HG03521 (cell line): ENCODE measurements around the gene CTRB2.
"Not testable (repeated sequence)": the region's sequence is repeated elsewhere in the genome, so short reads cannot be mapped to it uniquely, and the experiment has no call there.

Experiments used
- ATAC-seq: cut with Tn5 transposase; IDR thresholded peaks from one replicate; pipeline ENCODE4 v1.9.1; 2021; ENCODE audit warnings: mild to moderate bottlenecking, moderate library complexity; ENCODE audit not compliant: unreplicated experiment

The CTRB2 gene

GRCh38 chr16:75227361-75228142, 20.6 kb upstream of the CTRB2 start:
- no peak for ATAC-seq

GRCh38 chr16:75226550-75227360, 19.8 kb upstream of the CTRB2 start:
- no peak for ATAC-seq

- no peak for ATAC-seq
Measured at GRCh38 chr16:75225678-75226515, 18.9 kb upstream of the CTRB2 start.

- no peak for ATAC-seq
Measured at GRCh38 chr16:75225092-75225491, 18.1 kb upstream of the CTRB2 start.

- ATAC-seq, result no peak
Measured at GRCh38 chr16:75224306-75225082, 17.5 kb upstream of the CTRB2 start.

GRCh38 chr16:75223129-75223528, 16.2 kb upstream of the CTRB2 start:
- ATAC-seq, result not testable (repeated sequence)

GRCh38 chr16:75222271-75222783, 15.4 kb upstream of the CTRB2 start:
- ATAC-seq, result no peak

GRCh38 chr16:75219838-75220237, 12.9 kb upstream of the CTRB2 start:
- ATAC-seq, result no peak

GRCh38 chr16:75219088-75219487, 12.1 kb upstream of the CTRB2 start:
- no peak for ATAC-seq

- no peak for ATAC-seq
Measured at GRCh38 chr16:75218256-75219076, 11.5 kb upstream of the CTRB2 start, which contains the start of gene CTRB1. TSS of gene CTRB1 (plus strand) at chr16:75218988. CDS start at chr16:75219008, 20 bp downstream.

- no peak for ATAC-seq
Measured at GRCh38 chr16:75217389-75217851, 10.5 kb upstream of the CTRB2 start.

GRCh38 chr16:75216576-75216975, 9.6 kb upstream of the CTRB2 start:
- ATAC-seq, result no peak

- no peak for ATAC-seq
Measured at GRCh38 chr16:75216127-75216526, 9.2 kb upstream of the CTRB2 start.

- ATAC-seq, result not testable (repeated sequence)
Measured at GRCh38 chr16:75211286-75211685, 4.3 kb upstream of the CTRB2 start.

- no peak for ATAC-seq
Measured at GRCh38 chr16:75209944-75210343, 3.0 kb upstream of the CTRB2 start.

GRCh38 chr16:75209514-75209913, 2.6 kb upstream of the CTRB2 start:
- not testable (repeated sequence) for ATAC-seq

- no peak for ATAC-seq
Measured at GRCh38 chr16:75208861-75209505, 2.0 kb upstream of the CTRB2 start.

- no peak for ATAC-seq
Measured at GRCh38 chr16:75208242-75208825, 1.4 kb upstream of the CTRB2 start.
